Brain microvascular endothelial cell (primary cell): ENCODE results near the gene AZI2.

Experiments
- DNase-seq: peaks from one replicate; pipeline ENCODE4 v3.0.0-alpha.2; 2020
- H3K27ac ChIP-seq: fragments of 250-450 bp; sonication (Bioruptor Pico); 2 replicates; pipeline ENCODE4 v1.5.1; 2020; ENCODE audit warnings: mild to moderate bottlenecking, moderate library complexity
- H3K27me3 ChIP-seq: fragments of 250-450 bp; sonication (Bioruptor Pico); replicated peaks from 2 replicates; pipeline ENCODE4 v1.5.1; 2020; ENCODE audit warnings: mild to moderate bottlenecking
- H3K36me3 ChIP-seq: fragments of 250-450 bp; sonication (Bioruptor Pico); replicated peaks from 2 replicates; pipeline ENCODE4 v1.5.1; 2020; ENCODE audit warnings: mild to moderate bottlenecking
- H3K4me3 ChIP-seq: 2 replicates; pipeline ENCODE4 v1.5.1; 2011; ENCODE audit warnings: low read depth, mild to moderate bottlenecking, control low read depth, low read length, moderate library complexity
- in situ Hi-C: cut with HindIII; loops from 2 replicates; pipeline ENCODE4 v1.10.0; 2017; ENCODE audit warnings: low sequenced_read_pairs, low pct_ligation_motif_present
- TF ChIP-seq, protein P1 (sequence below): IDR thresholded peaks from 2 replicates; pipeline ENCODE4 v1.5.1; 2011; ENCODE audit warnings: low read depth, mild to moderate bottlenecking, moderate library complexity, low read length, control low read depth, inconsistent platforms; ENCODE audit errors: missing control alignments

Gene AZI2

DNA sequence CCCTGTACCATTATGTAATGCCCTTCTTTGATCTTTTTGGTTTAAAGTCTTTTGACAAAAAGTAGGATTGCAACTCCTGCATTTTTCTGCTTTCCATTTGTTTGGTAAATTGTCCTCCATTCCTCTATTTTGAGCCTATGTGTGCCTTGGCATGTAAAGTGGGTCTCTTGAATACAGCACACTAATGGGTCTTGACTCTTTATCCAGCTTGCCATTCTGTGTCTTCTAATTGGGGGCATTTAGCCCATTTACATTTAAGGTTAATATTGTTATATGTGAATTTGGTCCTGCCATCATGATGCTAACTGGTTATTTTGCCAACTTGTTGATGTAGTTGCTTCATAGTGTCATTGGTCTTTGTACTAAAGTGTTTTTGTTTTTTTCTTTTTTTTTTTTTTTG, 74.8 kb downstream of the AZI2 start:
- H3K36me3 ChIP-seq: no peaks in the 10 kb centered on the region

More for the DNA sequence above, 74.8 kb downstream of the AZI2 start:
- Histone ChIP-seq H3K27me3 (no peaks in the 10 kb centered on the region), H3K4me3 (no peak overlapping the region), H3K27ac (no peak overlapping the region)
- in situ Hi-C loops: no loop called here
- TF ChIP-seq, protein P1, sequence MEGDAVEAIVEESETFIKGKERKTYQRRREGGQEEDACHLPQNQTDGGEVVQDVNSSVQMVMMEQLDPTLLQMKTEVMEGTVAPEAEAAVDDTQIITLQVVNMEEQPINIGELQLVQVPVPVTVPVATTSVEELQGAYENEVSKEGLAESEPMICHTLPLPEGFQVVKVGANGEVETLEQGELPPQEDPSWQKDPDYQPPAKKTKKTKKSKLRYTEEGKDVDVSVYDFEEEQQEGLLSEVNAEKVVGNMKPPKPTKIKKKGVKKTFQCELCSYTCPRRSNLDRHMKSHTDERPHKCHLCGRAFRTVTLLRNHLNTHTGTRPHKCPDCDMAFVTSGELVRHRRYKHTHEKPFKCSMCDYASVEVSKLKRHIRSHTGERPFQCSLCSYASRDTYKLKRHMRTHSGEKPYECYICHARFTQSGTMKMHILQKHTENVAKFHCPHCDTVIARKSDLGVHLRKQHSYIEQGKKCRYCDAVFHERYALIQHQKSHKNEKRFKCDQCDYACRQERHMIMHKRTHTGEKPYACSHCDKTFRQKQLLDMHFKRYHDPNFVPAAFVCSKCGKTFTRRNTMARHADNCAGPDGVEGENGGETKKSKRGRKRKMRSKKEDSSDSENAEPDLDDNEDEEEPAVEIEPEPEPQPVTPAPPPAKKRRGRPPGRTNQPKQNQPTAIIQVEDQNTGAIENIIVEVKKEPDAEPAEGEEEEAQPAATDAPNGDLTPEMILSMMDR: no peak
- no peak for DNase-seq
